Measurements from ENCODE around the gene MYOF. TPM values are rescaled to one million over a fixed set of nuclear protein-coding genes. Genes with fewer than 3 reads are reported as not detected.

The MYOF gene
- total RNA-seq, 2 donors from 2014 or later, result 21.1 to 25.7 TPM

DNA sequence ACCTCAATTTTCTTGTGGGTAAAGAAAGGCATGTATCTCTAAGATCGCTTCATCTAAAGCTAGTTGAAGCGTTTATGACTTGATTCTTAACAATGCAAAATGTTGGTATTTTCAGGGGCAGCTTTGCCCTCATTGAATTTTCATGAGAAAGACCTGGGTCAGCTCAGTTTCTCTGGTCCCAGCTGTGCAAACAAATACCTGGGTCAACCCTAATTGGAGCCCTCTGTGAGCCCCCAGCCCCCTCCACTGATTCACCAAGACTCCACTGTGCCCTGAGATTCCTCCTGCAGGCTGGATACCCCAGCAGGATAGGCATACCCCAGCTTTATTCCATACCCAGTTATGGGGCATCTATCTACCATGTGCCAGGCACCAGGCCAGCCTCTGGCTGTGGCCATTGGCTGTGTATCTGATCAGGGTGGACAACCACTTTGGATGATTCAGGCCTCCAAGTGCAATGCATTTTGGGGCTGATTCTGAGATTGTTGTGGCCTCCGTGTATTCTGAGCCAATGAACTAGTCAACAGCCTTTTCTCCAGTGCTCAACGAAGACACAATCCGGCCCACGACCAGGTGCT is 201.9 kb downstream of the MYOF start:
- no peaks in the 10 kb centered on the region for H3K4me1 ChIP-seq
- ATAC-seq (no peak), DNase-seq (no peak)
- H3K4me3 ChIP-seq, result no peak overlapping the region
- no peak for TF ChIP-seq POLR2A (IDR thresholded peaks at IDR 0.05)
- TF ChIP-seq, protein P1, sequence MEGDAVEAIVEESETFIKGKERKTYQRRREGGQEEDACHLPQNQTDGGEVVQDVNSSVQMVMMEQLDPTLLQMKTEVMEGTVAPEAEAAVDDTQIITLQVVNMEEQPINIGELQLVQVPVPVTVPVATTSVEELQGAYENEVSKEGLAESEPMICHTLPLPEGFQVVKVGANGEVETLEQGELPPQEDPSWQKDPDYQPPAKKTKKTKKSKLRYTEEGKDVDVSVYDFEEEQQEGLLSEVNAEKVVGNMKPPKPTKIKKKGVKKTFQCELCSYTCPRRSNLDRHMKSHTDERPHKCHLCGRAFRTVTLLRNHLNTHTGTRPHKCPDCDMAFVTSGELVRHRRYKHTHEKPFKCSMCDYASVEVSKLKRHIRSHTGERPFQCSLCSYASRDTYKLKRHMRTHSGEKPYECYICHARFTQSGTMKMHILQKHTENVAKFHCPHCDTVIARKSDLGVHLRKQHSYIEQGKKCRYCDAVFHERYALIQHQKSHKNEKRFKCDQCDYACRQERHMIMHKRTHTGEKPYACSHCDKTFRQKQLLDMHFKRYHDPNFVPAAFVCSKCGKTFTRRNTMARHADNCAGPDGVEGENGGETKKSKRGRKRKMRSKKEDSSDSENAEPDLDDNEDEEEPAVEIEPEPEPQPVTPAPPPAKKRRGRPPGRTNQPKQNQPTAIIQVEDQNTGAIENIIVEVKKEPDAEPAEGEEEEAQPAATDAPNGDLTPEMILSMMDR (IDR thresholded peaks at IDR 0.05), result no peak
- no peaks in the 10 kb centered on the region for H3K36me3 ChIP-seq (replicated peaks in 1 of 2; ENCODE audit: insufficient read depth in 1 of 2, low read depth in 2 of 2)
- 74 to 78% methylated on average over 6 of the region's 6 CpGs for WGBS, 2 donors
- no peak overlapping the region for H3K27ac ChIP-seq
- intact Hi-C loops (cut with DNase I), result loop anchor here (10.0 kb wide), 1 partner anchor 195 kb away; no protein-coding TSS in a partner anchor
- no peaks in the 10 kb centered on the region for H3K9me3 ChIP-seq
- H3K27me3 ChIP-seq, result no peaks in the 10 kb centered on the region

DNA sequence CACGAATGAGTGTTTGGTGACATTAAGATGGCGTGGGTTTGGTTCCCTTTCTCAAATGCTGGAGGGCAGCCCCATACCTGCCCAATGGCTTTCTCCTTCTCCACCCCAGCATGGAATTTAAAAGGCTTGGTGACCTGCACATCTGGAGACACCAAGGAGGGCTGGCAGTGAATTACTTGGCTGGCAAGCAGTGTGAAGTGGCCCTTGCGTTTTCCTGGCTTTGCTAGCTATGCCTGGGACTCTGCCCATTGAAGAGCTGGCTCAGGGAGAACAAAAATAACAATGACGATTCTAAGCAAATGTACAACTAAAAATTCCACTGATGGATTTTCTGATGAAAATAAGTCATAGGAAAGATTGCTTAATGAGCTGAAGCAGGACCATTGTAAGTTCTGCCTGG is 204.8 kb downstream of the MYOF start:
- TF ChIP-seq POLR2A (IDR thresholded peaks at IDR 0.05), result no peak
- TF ChIP-seq, protein P1 (IDR thresholded peaks at IDR 0.05), result no peak
- intact Hi-C loops (cut with DNase I), result no loop called here
- WGBS, 2 donors, result 73 to 81% methylated on average over 4 of the region's 4 CpGs
- ATAC-seq (no peak), DNase-seq (no peak)
- H3K27me3 ChIP-seq, result no peaks in the 10 kb centered on the region
- no peak overlapping the region for H3K27ac ChIP-seq
- H3K4me3 ChIP-seq, result no peak overlapping the region
- H3K36me3 ChIP-seq (replicated peaks in 1 of 2; ENCODE audit: insufficient read depth in 1 of 2, low read depth in 2 of 2), result no peaks in the 10 kb centered on the region
- no peaks in the 10 kb centered on the region for H3K9me3 ChIP-seq
- no peaks in the 10 kb centered on the region for H3K4me1 ChIP-seq

DNA sequence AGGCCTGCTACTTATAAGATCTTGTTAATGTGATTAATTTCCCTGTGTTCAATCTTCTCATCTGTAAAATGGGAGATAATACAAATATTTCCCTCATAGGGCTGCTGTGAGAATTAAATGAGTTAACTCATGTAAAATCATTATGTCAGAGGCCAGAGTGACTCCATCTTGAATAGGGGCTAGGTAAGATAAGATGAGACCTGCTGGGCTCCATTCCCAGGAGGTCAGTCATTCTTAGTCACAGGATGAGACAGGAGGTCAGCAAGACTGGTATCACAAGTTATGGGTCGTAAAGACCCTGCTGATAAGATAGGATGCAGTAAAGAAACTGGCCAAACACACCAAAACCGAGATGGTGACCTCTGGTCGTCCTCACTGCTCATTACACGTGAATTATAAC is 207.7 kb downstream of the MYOF start:
- no peaks in the 10 kb centered on the region for H3K36me3 ChIP-seq (replicated peaks in 1 of 2; ENCODE audit: insufficient read depth in 1 of 2, low read depth in 2 of 2)
- no peak for DNase-seq
- no peaks in the 10 kb centered on the region for H3K4me1 ChIP-seq
- no peaks in the 10 kb centered on the region for H3K9me3 ChIP-seq
- no peak overlapping the region for H3K4me3 ChIP-seq
- H3K27me3 ChIP-seq, result no peaks in the 10 kb centered on the region
- TF ChIP-seq POLR2A (IDR thresholded peaks at IDR 0.05), result no peak
- TF ChIP-seq, protein P1 (IDR thresholded peaks at IDR 0.05), result no peak
- ATAC-seq, result no peak
- 23 to 30% methylated on average over 4 of the region's 4 CpGs for WGBS, 2 donors
- H3K27ac ChIP-seq, result no peak overlapping the region
- intact Hi-C loops (cut with DNase I), result no loop called here

DNA sequence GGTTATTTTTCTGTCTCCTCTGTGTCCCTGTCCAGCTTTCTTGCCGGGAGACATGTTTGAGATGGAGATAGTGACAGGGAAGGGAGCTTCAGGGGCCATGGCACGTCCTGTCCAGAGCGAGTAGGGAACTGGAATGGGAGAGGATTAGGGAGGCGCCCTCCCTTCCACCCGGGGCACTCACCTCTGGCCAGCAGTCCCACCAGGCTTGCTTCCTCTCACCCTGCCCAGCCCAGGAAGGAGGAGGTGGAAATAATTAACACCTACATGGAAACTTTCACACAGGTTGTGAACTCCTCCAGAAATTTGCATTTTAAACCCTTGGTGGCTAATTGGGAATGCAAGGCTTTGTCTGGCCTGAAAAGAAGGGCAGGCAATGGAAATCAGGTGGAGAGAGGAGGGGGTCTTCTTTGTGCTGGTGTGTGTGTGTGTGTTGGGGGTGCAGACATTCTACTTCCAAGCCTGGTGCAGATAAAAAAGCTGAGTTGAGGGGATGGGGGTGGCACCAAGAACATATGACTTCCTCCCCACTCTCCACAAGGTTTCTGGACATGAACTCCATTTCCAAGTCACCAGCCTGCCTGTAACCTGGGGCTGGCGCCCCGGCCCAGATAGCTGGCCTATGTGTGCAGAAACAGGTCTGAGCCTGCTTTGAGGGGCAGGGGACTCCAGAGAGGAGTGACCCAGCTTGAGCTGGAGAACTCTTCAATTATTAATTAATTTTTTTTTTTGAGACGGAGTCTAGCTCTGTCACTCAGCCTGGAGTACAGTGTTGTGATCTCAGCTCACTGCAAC is 209.1 kb downstream of the MYOF start:
- intact Hi-C loops (cut with DNase I), result no loop called here
- DNase-seq (no peak), ATAC-seq (no peak)
- H3K27ac ChIP-seq, result no peak overlapping the region
- H3K4me1 ChIP-seq, result no peaks in the 10 kb centered on the region
- no peaks in the 10 kb centered on the region for H3K27me3 ChIP-seq
- no peaks in the 10 kb centered on the region for H3K9me3 ChIP-seq
- no peak for TF ChIP-seq POLR2A (IDR thresholded peaks at IDR 0.05)
- TF ChIP-seq, protein P1 (IDR thresholded peaks at IDR 0.05), result no peak
- H3K4me3 ChIP-seq, result no peak overlapping the region
- 48 to 52% methylated on average over 7 to 8 of the region's 8 CpGs for WGBS, 2 donors
- H3K36me3 ChIP-seq (replicated peaks in 1 of 2; ENCODE audit: insufficient read depth in 1 of 2, low read depth in 2 of 2), result no peaks in the 10 kb centered on the region

DNA sequence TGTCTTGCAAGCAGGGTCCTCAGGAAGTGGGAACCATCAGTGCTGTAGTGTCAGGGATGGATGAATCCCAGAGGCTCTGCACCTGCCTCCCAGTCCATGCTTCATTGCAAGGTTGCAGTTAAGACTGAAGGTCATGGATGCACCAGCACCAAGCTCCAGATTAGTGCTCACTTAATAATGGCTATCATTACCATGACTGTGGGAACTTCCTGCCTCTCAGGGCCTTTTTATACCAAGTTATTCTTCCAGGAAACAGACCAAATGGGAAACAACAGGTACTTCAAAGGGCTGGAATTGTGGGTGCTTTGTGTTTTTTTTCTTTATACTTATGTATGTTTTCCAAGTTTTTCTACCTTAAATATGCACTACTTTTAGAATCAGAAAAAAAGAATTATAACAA is 210.8 kb downstream of the MYOF start:
- Histone ChIP-seq H3K36me3 (replicated peaks in 1 of 2; ENCODE audit: insufficient read depth in 1 of 2, low read depth in 2 of 2) (no peaks in the 10 kb centered on the region), H3K4me3 (no peak overlapping the region), H3K27me3 (no peaks in the 10 kb centered on the region), H3K9me3 (no peaks in the 10 kb centered on the region), H3K27ac (no peak overlapping the region), H3K4me1 (no peaks in the 10 kb centered on the region)
- TF ChIP-seq, protein P1 (IDR thresholded peaks at IDR 0.05), result no peak
- no peak for TF ChIP-seq POLR2A (IDR thresholded peaks at IDR 0.05)
- ATAC-seq, result no peak
- intact Hi-C loops (cut with DNase I), result no loop called here
- DNase-seq, result no peak
